Skin epidermis (tissue), 12 donors: Measurements from ENCODE around the gene MBOAT1.

ENCODE experiments used
- H3K27ac ChIP-seq, 21 experiments: fragments of 200-600 bp; sonication (generic) in 11 of 21; one replicate each; pipeline ENCODE4 v1.5.0; 2020; ENCODE audit warnings: mild to moderate bottlenecking in 3 of 21, inconsistent platforms in 2 of 21, moderate library complexity in 2 of 21
- H3K4me3 ChIP-seq, 7 experiments: fragments of 200-600 bp; sonication (generic) in 2 of 7; one replicate each; pipeline ENCODE4 v1.5.0; 2020; ENCODE audit warnings: inconsistent platforms in 2 of 7, mild to moderate bottlenecking in 2 of 7, moderate library complexity in 1 of 7

The MBOAT1 gene

GRCh38 chr6:20116792-20117191 is 95.5 kb downstream of the MBOAT1 start:
- Histone ChIP-seq H3K4me3 (no peak overlapping the region), H3K27ac (no peak overlapping the region)

- Histone ChIP-seq H3K4me3 (no peak overlapping the region), H3K27ac (no peak overlapping the region)
These were observed 96.9 kb downstream of the MBOAT1 start for GRCh38 chr6:20115246-20115980.

GRCh38 chr6:20113649-20114224 is 98.5 kb downstream of the MBOAT1 start:
- no peak overlapping the region for H3K4me3 ChIP-seq
- H3K27ac ChIP-seq: no peak overlapping the region

- Histone ChIP-seq H3K4me3 (no peak overlapping the region), H3K27ac (no peak overlapping the region)
These were observed 99.4 kb downstream of the MBOAT1 start for GRCh38 chr6:20112841-20113240.

GRCh38 chr6:20112241-20112640 is 100.0 kb downstream of the MBOAT1 start:
- Histone ChIP-seq H3K4me3 (no peak overlapping the region), H3K27ac (no peak overlapping the region)

GRCh38 chr6:20110478-20110877 is 101.8 kb downstream of the MBOAT1 start:
- H3K27ac ChIP-seq: no peak overlapping the region
- H3K4me3 ChIP-seq: no peak overlapping the region

- Histone ChIP-seq H3K27ac (no peak overlapping the region), H3K4me3 (no peak overlapping the region)
These were observed 102.7 kb downstream of the MBOAT1 start for GRCh38 chr6:20109526-20109925.

GRCh38 chr6:20105838-20106237 is 106.4 kb downstream of the MBOAT1 start:
- H3K27ac ChIP-seq: no peak overlapping the region
- H3K4me3 ChIP-seq: no peak overlapping the region

GRCh38 chr6:20104696-20105095 is 107.6 kb downstream of the MBOAT1 start:
- no peak overlapping the region for H3K27ac ChIP-seq
- H3K4me3 ChIP-seq: no peak overlapping the region

GRCh38 chr6:20102397-20103073 is 109.7 kb downstream of the MBOAT1 start:
- Histone ChIP-seq H3K27ac (no peak overlapping the region), H3K4me3 (no peak overlapping the region)

GRCh38 chr6:20099156-20099555 is 113.1 kb downstream of the MBOAT1 start:
- Histone ChIP-seq H3K4me3 (no peak overlapping the region), H3K27ac (no peak overlapping the region)

- Histone ChIP-seq H3K4me3 (no peak overlapping the region), H3K27ac (no peak overlapping the region)
These were observed 113.9 kb downstream of the MBOAT1 start for GRCh38 chr6:20098267-20098876.

- Histone ChIP-seq H3K27ac (no peak overlapping the region), H3K4me3 (no peak overlapping the region)
These were observed 115.7 kb downstream of the MBOAT1 start for GRCh38 chr6:20096536-20096935.

GRCh38 chr6:20095436-20095835 is 116.8 kb downstream of the MBOAT1 start:
- H3K4me3 ChIP-seq: no peak overlapping the region
- no peak overlapping the region for H3K27ac ChIP-seq

GRCh38 chr6:20092071-20092566 is 120.2 kb downstream of the MBOAT1 start:
- no peak overlapping the region for H3K27ac ChIP-seq
- no peak overlapping the region for H3K4me3 ChIP-seq

- Histone ChIP-seq H3K27ac (no peak overlapping the region), H3K4me3 (no peak overlapping the region)
These were observed 125.3 kb downstream of the MBOAT1 start for GRCh38 chr6:20086992-20087391.

GRCh38 chr6:20085817-20086216 is 126.5 kb downstream of the MBOAT1 start:
- H3K27ac ChIP-seq: no peak overlapping the region
- no peak overlapping the region for H3K4me3 ChIP-seq

- Histone ChIP-seq H3K4me3 (no peak overlapping the region), H3K27ac (no peak overlapping the region)
These were observed 127.9 kb downstream of the MBOAT1 start for GRCh38 chr6:20084411-20084810.

- Histone ChIP-seq H3K27ac (no peak overlapping the region), H3K4me3 (no peak overlapping the region)
These were observed 140.3 kb downstream of the MBOAT1 start for GRCh38 chr6:20071998-20072397.

- H3K27ac ChIP-seq: no peak overlapping the region
- H3K4me3 ChIP-seq: no peak overlapping the region
These were observed 142.2 kb downstream of the MBOAT1 start for GRCh38 chr6:20070047-20070446.
